GM23338 (cell line): ENCODE results near the gene TWIST2. TPM values are rescaled to one million over a fixed set of nuclear protein-coding genes. Genes with fewer than 3 reads are reported as not detected.

Experiments used
- ATAC-seq: fragments of 200-7000 bp; cut with Tn5 transposase; 3 replicates; pipeline ENCODE4 v1.9.1; 2020
- DNase-seq: peaks from one replicate; pipeline ENCODE4 v3.0.0-alpha.2; 2015; ENCODE audit warnings: low spot score
- H2AFZ ChIP-seq: fragments of 200-600 bp; sonication (generic); 2 replicates; pipeline ENCODE4 v1.8.0; 2016; ENCODE audit warnings: antibody characterized with exemption, mild to moderate bottlenecking, moderate library complexity
- H3F3A ChIP-seq: fragments of 200-600 bp; sonication (generic); replicated peaks from 2 replicates; pipeline ENCODE4 v1.8.0; 2017; ENCODE audit warnings: antibody characterized with exemption, mixed run types, low read depth
- H3K27ac ChIP-seq: fragments of 200-600 bp; sonication (generic); 2 replicates; pipeline ENCODE4 v1.6.1; 2016; ENCODE audit warnings: low read depth
- H3K27me3 ChIP-seq: fragments of 200-600 bp; sonication (generic); 2 replicates; pipeline ENCODE4 v1.8.0; 2016; ENCODE audit warnings: mild to moderate bottlenecking, mixed run types, moderate library complexity; ENCODE audit not compliant: insufficient read depth
- H3K36me3 ChIP-seq: fragments of 200-600 bp; sonication (generic); 2 replicates; pipeline ENCODE4 v1.8.0; 2016; ENCODE audit warnings: mild to moderate bottlenecking; ENCODE audit not compliant: insufficient read depth
- H3K4me1 ChIP-seq: fragments of 200-600 bp; sonication (generic); 2 replicates; pipeline ENCODE4 v1.8.0; 2016; ENCODE audit warnings: mild to moderate bottlenecking, moderate library complexity; ENCODE audit not compliant: insufficient read depth
- H3K4me2 ChIP-seq: fragments of 200-600 bp; sonication (generic); 2 replicates; pipeline ENCODE4 v1.7.1; 2017; ENCODE audit warnings: mixed run types
- H3K4me3 ChIP-seq: fragments of 200-600 bp; sonication (generic); 2 replicates; pipeline ENCODE4 v1.6.1; 2016; ENCODE audit warnings: mixed run types
- H3K79me2 ChIP-seq: fragments of 200-600 bp; sonication (generic); replicated peaks from 2 replicates; pipeline ENCODE4 v1.8.0; 2017; ENCODE audit warnings: mild to moderate bottlenecking; ENCODE audit not compliant: insufficient read depth
- H3K9me2 ChIP-seq: fragments of 200-600 bp; sonication (generic); 2 replicates; pipeline ENCODE4 v1.8.0; 2017; ENCODE audit not compliant: insufficient read depth
- H4K20me1 ChIP-seq: fragments of 200-600 bp; sonication (generic); replicated peaks from 2 replicates; pipeline ENCODE4 v1.8.0; 2017; ENCODE audit warnings: mild to moderate bottlenecking; ENCODE audit not compliant: insufficient read depth
- H3K27ac Mint-ChIP-seq: 2 replicates; pipeline ENCODE4 v1.8.0; 2020; ENCODE audit warnings: inconsistent platforms, mild to moderate bottlenecking, moderate library complexity, mixed read lengths
- H3K27me3 Mint-ChIP-seq: 3 replicates; pipeline ENCODE4 v1.8.0; 2022; ENCODE audit warnings: low read depth, mild to moderate bottlenecking, moderate library complexity, mixed read lengths, inconsistent platforms; ENCODE audit not compliant: insufficient read depth, poor library complexity
- H3K36me3 Mint-ChIP-seq: 3 replicates; pipeline ENCODE4 v1.8.0; 2021; ENCODE audit warnings: low read depth, mild to moderate bottlenecking, inconsistent platforms, moderate library complexity, mixed read lengths
- H3K4me1 Mint-ChIP-seq: 3 replicates; pipeline ENCODE4 v1.8.0; 2020; ENCODE audit warnings: mild to moderate bottlenecking, inconsistent platforms, mixed read lengths
- H3K4me3 Mint-ChIP-seq: 3 replicates; pipeline ENCODE4 v1.8.0; 2021; ENCODE audit warnings: moderate library complexity, mild to moderate bottlenecking, inconsistent platforms, mixed read lengths
- H3K9me3 Mint-ChIP-seq: 3 replicates; pipeline ENCODE4 v1.8.0; 2020; ENCODE audit warnings: moderate library complexity, mild to moderate bottlenecking, inconsistent platforms, mixed read lengths
- CREB1 ChIP-seq: fragments of 250-450 bp; sonication (Bioruptor Pico); IDR thresholded peaks from 2 replicates; pipeline ENCODE4 v1.5.0; 2020; ENCODE audit warnings: low read depth, mild to moderate bottlenecking, moderate library complexity
- EZH2 ChIP-seq: fragments of 200-600 bp; sonication (generic); IDR thresholded peaks from one replicate; pipeline ENCODE4 v1.8.0; 2017; ENCODE audit warnings: antibody characterized with exemption, mild to moderate bottlenecking, low read depth; ENCODE audit not compliant: unreplicated experiment
- EZH2phosphoT487 ChIP-seq: fragments of 200-600 bp; sonication (generic); IDR thresholded peaks from one replicate; pipeline ENCODE4 v1.8.1; 2018; ENCODE audit warnings: antibody characterized with exemption; ENCODE audit not compliant: unreplicated experiment
- JUNB ChIP-seq: IDR thresholded peaks from one replicate; pipeline ENCODE4 v1.6.1; 2016; ENCODE audit warnings: antibody characterized with exemption; ENCODE audit not compliant: unreplicated experiment
- NANOG ChIP-seq: IDR thresholded peaks from 2 replicates; pipeline ENCODE4 v1.6.1; 2016; ENCODE audit warnings: antibody characterized with exemption, borderline replicate concordance
- POLR2AphosphoS5 ChIP-seq: IDR thresholded peaks from 2 replicates; pipeline ENCODE4 v1.6.1; 2016; ENCODE audit warnings: antibody characterized with exemption, low read depth
- STAT1 ChIP-seq: IDR thresholded peaks from one replicate; pipeline ENCODE4 v1.6.1; 2016; ENCODE audit warnings: antibody characterized with exemption; ENCODE audit not compliant: unreplicated experiment
- ZNF114 ChIP-seq: fragments of 250-450 bp; sonication (Bioruptor Pico); IDR thresholded peaks from 2 replicates; pipeline ENCODE4 v1.5.0; 2020; ENCODE audit warnings: mild to moderate bottlenecking, moderate library complexity
- ZNF331 ChIP-seq: fragments of 250-450 bp; sonication (Bioruptor Pico); IDR thresholded peaks from 2 replicates; pipeline ENCODE4 v1.5.0; 2020; ENCODE audit warnings: low read depth, mild to moderate bottlenecking, moderate library complexity
- polyA plus RNA-seq: library from polyadenylated mRNA; unstranded; fragments of >200 nt; fragmentation: Nextera tagmentation; extraction: Ambion mirVana; gene quantifications from 2 replicates; pipeline ENCODE4 v1.2.1, GENCODE V29; 2016
- total RNA-seq: library from RNA; depleted of rRNA; stranded (reverse); fragments of >200 nt; shearing (Covaris generic); gene quantifications from 2 replicates; pipeline ENCODE4 v1.2.3, GENCODE V29; 2014
- TF ChIP-seq, protein P1 (sequence below), 2 experiments: fragments of 200-600 bp in 1 of 2; sonication (generic) in 1 of 2; conservative IDR thresholded peaks; 2 replicates each; pipeline versions ENCODE4 v1.5.1 to v1.6.1; 2016 to 2017; ENCODE audit warnings: antibody characterized with exemption in 2 of 2, low read depth in 2 of 2, mild to moderate bottlenecking in 2 of 2, moderate library complexity in 1 of 2
- TF ChIP-seq, protein P2 (sequence below): IDR thresholded peaks from one replicate; pipeline ENCODE4 v1.6.1; 2018; ENCODE audit warnings: antibody characterized with exemption; ENCODE audit not compliant: unreplicated experiment

Gene TWIST2
- total and polyA plus RNA-seq, 2 experiments from 2014 or later: 7.0 to 12.5 TPM

DNA sequence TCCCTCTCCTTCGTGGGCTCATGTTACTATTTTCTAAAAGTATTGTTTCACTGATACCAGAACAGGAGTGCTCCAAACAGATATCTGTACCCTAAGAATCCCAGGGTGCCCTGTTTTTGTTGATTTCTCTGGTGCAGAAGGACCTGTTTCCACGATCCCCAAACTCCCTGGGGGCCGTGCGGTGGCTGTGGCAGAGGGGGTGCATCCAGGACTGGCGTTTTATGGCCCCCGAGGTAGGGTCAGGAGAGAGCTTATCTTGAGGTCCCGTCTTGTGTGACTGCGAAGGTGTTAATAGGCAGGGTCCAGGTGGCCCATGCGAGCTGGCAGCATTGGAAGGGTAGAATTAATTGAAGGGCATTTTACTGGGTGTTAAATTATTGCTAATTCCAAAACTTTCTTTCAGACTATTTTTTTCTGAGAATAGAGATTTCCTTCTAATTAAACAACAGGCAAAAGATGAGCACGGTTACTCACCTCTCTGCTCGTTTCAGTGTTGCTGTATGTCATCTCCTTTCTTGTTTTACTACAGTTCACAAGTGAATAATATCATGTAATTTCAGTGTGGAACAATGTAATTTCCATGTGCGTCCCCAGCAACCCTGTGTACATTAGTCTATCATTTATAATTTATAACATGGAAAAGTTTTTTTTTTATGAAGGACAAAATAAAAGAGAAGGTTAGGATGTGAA, 8.2 kb downstream of the TWIST2 start:
- Histone ChIP-seq H3K4me1 (peaks cover 7% of the 10 kb centered on the region), H3K9me2 (no peaks in the 10 kb centered on the region), H3K27me3 (peaks cover 15% of the 10 kb centered on the region), H3K4me2 (no peak overlapping the region), H4K20me1 (peaks cover 11% of the 10 kb centered on the region; the same call in 1 of the 2 replicates), H3K4me3 (no peak overlapping the region), H3K27ac (no peak overlapping the region), H3K79me2 (no peaks in the 10 kb centered on the region; the same call in 1 of the 2 replicates), H3K36me3 (no peaks in the 10 kb centered on the region), H2AFZ (no peak overlapping the region), H3F3A (no peaks in the 10 kb centered on the region)
- ATAC-seq (no peak), DNase-seq (no peak)
- H3K36me3 Mint-ChIP-seq: no peaks in the 10 kb centered on the region
- peaks cover 9% of the 10 kb centered on the region for H3K27me3 Mint-ChIP-seq
- no peak overlapping the region for H3K27ac Mint-ChIP-seq
- H3K4me3 Mint-ChIP-seq: no peak overlapping the region
- peaks cover 13% of the 10 kb centered on the region for H3K4me1 Mint-ChIP-seq
- no peak for TF ChIP-seq EZH2phosphoT487
- TF ChIP-seq JUNB: no peak
- no peak for TF ChIP-seq CREB1 (CRISPR knock-in tag)
- TF ChIP-seq, protein P1, sequence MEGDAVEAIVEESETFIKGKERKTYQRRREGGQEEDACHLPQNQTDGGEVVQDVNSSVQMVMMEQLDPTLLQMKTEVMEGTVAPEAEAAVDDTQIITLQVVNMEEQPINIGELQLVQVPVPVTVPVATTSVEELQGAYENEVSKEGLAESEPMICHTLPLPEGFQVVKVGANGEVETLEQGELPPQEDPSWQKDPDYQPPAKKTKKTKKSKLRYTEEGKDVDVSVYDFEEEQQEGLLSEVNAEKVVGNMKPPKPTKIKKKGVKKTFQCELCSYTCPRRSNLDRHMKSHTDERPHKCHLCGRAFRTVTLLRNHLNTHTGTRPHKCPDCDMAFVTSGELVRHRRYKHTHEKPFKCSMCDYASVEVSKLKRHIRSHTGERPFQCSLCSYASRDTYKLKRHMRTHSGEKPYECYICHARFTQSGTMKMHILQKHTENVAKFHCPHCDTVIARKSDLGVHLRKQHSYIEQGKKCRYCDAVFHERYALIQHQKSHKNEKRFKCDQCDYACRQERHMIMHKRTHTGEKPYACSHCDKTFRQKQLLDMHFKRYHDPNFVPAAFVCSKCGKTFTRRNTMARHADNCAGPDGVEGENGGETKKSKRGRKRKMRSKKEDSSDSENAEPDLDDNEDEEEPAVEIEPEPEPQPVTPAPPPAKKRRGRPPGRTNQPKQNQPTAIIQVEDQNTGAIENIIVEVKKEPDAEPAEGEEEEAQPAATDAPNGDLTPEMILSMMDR (conservative IDR thresholded peaks at IDR 0.05; ENCODE audit: low read depth in 2 of 2): no peak
- TF ChIP-seq ZNF114 (CRISPR knock-in tag): no peak
- no peaks in the 10 kb centered on the region for H3K9me3 Mint-ChIP-seq

DNA sequence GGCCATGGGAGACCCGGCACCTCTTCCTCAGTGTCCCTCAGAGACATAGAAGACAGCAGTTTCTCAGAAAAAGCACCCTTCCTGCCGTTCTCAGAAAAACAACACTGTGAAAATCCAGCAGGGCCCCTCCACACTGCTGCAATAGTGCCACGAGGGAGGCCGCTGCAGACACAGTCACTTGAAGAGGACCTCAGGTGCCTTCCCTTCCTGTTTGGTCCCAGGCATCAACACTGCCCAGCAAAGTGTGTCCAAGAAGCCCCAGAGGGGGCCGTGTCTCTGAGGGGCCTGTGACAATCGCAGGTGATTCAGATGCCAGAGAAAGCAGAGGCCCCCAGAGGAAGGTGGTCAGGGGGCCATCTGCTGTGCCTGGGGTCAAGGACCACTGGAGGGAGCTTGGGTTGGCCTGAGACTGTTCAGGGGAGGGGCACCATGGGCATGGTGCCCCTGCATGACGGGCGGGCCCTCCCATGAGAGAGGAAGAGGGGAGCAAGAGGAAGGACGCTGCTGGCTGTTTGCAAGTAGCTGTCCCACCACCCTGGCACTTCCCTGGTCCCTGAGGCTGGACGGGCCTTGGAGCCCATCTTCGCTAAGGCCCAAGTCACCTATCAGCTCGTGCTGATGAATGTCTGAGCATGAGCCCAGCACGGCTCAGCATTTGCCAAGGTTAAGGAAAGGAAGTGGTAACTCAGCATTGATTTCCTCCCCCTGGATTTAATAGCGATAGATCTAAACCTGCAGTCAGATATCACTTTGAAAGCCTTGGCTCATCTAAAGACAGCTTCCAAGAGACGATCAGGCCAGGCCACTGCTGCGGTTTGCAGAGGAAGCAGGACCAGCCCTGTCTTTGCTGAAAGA, 9.1 kb downstream of the TWIST2 start:
- Histone ChIP-seq H3K9me2 (no peaks in the 10 kb centered on the region), H3F3A (no peaks in the 10 kb centered on the region), H3K27ac (no peak overlapping the region), H3K4me1 (peaks cover 7% of the 10 kb centered on the region), H4K20me1 (peaks cover 5% of the 10 kb centered on the region; the same call in 1 of the 2 replicates), H3K79me2 (no peaks in the 10 kb centered on the region; the same call in 1 of the 2 replicates), H3K36me3 (no peaks in the 10 kb centered on the region), H3K27me3 (peaks cover 6% of the 10 kb centered on the region; the same call in 1 of the 2 replicates), H3K4me2 (no peak overlapping the region), H3K4me3 (no peak overlapping the region), H2AFZ (no peak overlapping the region)
- DNase-seq (no peak), ATAC-seq (no peak)
- peaks cover 6% of the 10 kb centered on the region for H3K27me3 Mint-ChIP-seq
- H3K27ac Mint-ChIP-seq: no peak overlapping the region
- H3K36me3 Mint-ChIP-seq: no peaks in the 10 kb centered on the region
- no peaks in the 10 kb centered on the region for H3K9me3 Mint-ChIP-seq
- peaks cover 13% of the 10 kb centered on the region for H3K4me1 Mint-ChIP-seq
- no peak overlapping the region for H3K4me3 Mint-ChIP-seq
- TF ChIP-seq EZH2phosphoT487 (no peak), NANOG (no peak), POLR2AphosphoS5 (no peak), ZNF331 (CRISPR knock-in tag) (no peak), EZH2 (no peak), ZNF114 (CRISPR knock-in tag) (no peak), STAT1 (no peak)
- TF ChIP-seq, protein P2, sequence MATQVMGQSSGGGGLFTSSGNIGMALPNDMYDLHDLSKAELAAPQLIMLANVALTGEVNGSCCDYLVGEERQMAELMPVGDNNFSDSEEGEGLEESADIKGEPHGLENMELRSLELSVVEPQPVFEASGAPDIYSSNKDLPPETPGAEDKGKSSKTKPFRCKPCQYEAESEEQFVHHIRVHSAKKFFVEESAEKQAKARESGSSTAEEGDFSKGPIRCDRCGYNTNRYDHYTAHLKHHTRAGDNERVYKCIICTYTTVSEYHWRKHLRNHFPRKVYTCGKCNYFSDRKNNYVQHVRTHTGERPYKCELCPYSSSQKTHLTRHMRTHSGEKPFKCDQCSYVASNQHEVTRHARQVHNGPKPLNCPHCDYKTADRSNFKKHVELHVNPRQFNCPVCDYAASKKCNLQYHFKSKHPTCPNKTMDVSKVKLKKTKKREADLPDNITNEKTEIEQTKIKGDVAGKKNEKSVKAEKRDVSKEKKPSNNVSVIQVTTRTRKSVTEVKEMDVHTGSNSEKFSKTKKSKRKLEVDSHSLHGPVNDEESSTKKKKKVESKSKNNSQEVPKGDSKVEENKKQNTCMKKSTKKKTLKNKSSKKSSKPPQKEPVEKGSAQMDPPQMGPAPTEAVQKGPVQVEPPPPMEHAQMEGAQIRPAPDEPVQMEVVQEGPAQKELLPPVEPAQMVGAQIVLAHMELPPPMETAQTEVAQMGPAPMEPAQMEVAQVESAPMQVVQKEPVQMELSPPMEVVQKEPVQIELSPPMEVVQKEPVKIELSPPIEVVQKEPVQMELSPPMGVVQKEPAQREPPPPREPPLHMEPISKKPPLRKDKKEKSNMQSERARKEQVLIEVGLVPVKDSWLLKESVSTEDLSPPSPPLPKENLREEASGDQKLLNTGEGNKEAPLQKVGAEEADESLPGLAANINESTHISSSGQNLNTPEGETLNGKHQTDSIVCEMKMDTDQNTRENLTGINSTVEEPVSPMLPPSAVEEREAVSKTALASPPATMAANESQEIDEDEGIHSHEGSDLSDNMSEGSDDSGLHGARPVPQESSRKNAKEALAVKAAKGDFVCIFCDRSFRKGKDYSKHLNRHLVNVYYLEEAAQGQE: no peak
- TF ChIP-seq, protein P1 (conservative IDR thresholded peaks at IDR 0.05; ENCODE audit: low read depth in 2 of 2): no peak
